GM23338 (cell line): Measurements from ENCODE around the gene UXS1.

ENCODE experiments used
- EZH2 ChIP-seq: fragments of 200-600 bp; sonication (generic); IDR thresholded peaks from one replicate; pipeline ENCODE4 v1.8.0; 2017; ENCODE audit warnings: antibody characterized with exemption, mild to moderate bottlenecking, low read depth; ENCODE audit not compliant: unreplicated experiment
- NANOG ChIP-seq: IDR thresholded peaks from 2 replicates; pipeline ENCODE4 v1.6.1; 2016; ENCODE audit warnings: antibody characterized with exemption, borderline replicate concordance
- POLR2AphosphoS5 ChIP-seq: IDR thresholded peaks from 2 replicates; pipeline ENCODE4 v1.6.1; 2016; ENCODE audit warnings: antibody characterized with exemption, low read depth
- REST ChIP-seq: IDR thresholded peaks from one replicate; pipeline ENCODE4 v1.6.1; 2018; ENCODE audit warnings: antibody characterized with exemption; ENCODE audit not compliant: unreplicated experiment
- TF ChIP-seq, protein P1 (sequence below), 2 experiments: fragments of 200-600 bp in 1 of 2; sonication (generic) in 1 of 2; conservative IDR thresholded peaks; 2 replicates each; pipeline versions ENCODE4 v1.5.1 to v1.6.1; 2016 to 2017; ENCODE audit warnings: antibody characterized with exemption in 2 of 2, low read depth in 2 of 2, mild to moderate bottlenecking in 2 of 2, moderate library complexity in 1 of 2

DNA sequence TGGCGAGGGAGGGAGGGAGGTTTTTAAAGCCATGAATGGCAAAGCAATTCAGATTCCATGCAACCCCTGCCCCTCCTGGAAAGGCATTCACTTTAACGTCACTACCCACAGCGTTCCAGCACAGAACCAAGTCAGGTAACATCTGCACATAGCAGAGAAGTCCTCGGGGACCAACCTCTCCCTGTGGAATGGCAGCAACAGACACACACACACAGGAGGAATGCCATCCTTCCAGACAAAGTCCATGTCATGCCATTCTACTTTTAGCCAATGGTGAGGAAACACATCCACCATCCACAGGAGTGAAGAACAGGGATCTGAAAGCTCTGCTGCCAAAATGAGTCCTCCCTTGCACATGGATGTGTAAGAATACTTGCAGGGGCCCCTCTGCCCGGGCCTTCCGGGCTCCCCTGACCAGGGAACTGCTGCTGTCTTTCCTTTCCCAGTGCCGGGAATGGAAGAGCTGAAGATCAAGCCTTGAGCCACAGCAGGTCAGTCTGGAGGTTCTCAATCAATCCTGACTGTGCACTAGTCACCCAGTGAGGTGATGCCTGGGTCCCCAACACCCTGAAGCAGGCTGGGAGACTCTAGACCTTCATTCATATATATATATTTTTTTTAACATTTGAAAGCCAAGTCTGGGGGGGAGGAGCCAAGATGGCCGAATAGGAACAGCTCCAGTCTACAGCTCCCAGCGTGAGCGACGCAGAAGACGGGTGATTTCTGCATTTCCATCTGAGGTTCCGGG is 63.7 kb downstream of the UXS1 start:
- TF ChIP-seq, protein P1, sequence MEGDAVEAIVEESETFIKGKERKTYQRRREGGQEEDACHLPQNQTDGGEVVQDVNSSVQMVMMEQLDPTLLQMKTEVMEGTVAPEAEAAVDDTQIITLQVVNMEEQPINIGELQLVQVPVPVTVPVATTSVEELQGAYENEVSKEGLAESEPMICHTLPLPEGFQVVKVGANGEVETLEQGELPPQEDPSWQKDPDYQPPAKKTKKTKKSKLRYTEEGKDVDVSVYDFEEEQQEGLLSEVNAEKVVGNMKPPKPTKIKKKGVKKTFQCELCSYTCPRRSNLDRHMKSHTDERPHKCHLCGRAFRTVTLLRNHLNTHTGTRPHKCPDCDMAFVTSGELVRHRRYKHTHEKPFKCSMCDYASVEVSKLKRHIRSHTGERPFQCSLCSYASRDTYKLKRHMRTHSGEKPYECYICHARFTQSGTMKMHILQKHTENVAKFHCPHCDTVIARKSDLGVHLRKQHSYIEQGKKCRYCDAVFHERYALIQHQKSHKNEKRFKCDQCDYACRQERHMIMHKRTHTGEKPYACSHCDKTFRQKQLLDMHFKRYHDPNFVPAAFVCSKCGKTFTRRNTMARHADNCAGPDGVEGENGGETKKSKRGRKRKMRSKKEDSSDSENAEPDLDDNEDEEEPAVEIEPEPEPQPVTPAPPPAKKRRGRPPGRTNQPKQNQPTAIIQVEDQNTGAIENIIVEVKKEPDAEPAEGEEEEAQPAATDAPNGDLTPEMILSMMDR (conservative IDR thresholded peaks at IDR 0.05; ENCODE audit: low read depth in 2 of 2), result no peak
- TF ChIP-seq REST (no peak), POLR2AphosphoS5 (no peak), EZH2 (no peak), NANOG (no peak)
